Measurements from ENCODE around the gene TLCD1. TPM values are rescaled to one million over a fixed set of nuclear protein-coding genes. Genes with fewer than 3 reads are reported as not detected.

TLCD1 gene
- total RNA-seq, 2 donors from 2014 or later = 5.7 to 20.4 TPM

GRCh38 chr17:28745786-28746411, 19.9 kb upstream of the TLCD1 start:
- no peaks in the 10 kb centered on the region for H3K9me3 ChIP-seq
- peaks cover 29% of the 10 kb centered on the region for H3K4me1 ChIP-seq
- H3K9ac ChIP-seq (ENCODE audit: low read depth in 2 of 2, low read length in 2 of 2) = peak overlapping the region; percentile 81 to 85
- peaks cover 11% of the 10 kb centered on the region for H3K36me3 ChIP-seq
- DNase-seq = no peak
- no peaks in the 10 kb centered on the region for H3K27me3 ChIP-seq
- no peak for TF ChIP-seq CTCF (IDR thresholded peaks at IDR 0.05)
- intact Hi-C loops (cut with DNase I) = no loop called here
- H3K4me3 ChIP-seq = peak overlapping the region; percentile 77
- H3K27ac ChIP-seq = peak overlapping the region; percentile 95

- intact Hi-C loops (cut with DNase I) = no loop called here
- Histone ChIP-seq H3K27ac (peak overlapping the region; percentile 95), H3K27me3 (no peaks in the 10 kb centered on the region), H3K4me3 (peak overlapping the region; percentile 77), H3K4me1 (peaks cover 29% of the 10 kb centered on the region), H3K36me3 (peaks cover 11% of the 10 kb centered on the region), H3K9me3 (no peaks in the 10 kb centered on the region), H3K9ac (ENCODE audit: low read depth in 2 of 2, low read length in 2 of 2) (peak overlapping the region; percentile 81 to 85)
- TF ChIP-seq CTCF (IDR thresholded peaks at IDR 0.05) = no peak
- DNase-seq = peak; percentile 67
These were observed 19.1 kb upstream of the TLCD1 start for GRCh38 chr17:28744972-28745785.

GRCh38 chr17:28744104-28744971, 18.3 kb upstream of the TLCD1 start:
- Histone ChIP-seq H3K27me3 (no peaks in the 10 kb centered on the region), H3K4me3 (peak overlapping the region; percentile 77), H3K9ac (ENCODE audit: low read depth in 2 of 2, low read length in 2 of 2) (peak overlapping the region; percentile 85 to 87), H3K9me3 (no peaks in the 10 kb centered on the region), H3K4me1 (peaks cover 24% of the 10 kb centered on the region), H3K27ac (peak overlapping the region; percentile 95), H3K36me3 (peaks cover 10% of the 10 kb centered on the region)
- intact Hi-C loops (cut with DNase I) = no loop called here
- TF ChIP-seq CTCF (IDR thresholded peaks at IDR 0.05) = no peak
- DNase-seq = peak; percentile 76

- TF ChIP-seq CTCF (IDR thresholded peaks at IDR 0.05) = no peak
- H3K36me3 ChIP-seq = peaks cover 1% of the 10 kb centered on the region
- H3K9me3 ChIP-seq = no peaks in the 10 kb centered on the region
- H3K4me3 ChIP-seq = peak within 1 kb of the TSS; percentile 77
- intact Hi-C loops (cut with DNase I) = no loop called here
- peaks cover 24% of the 10 kb centered on the region for H3K4me1 ChIP-seq
- DNase-seq = peak; percentile 85
- H3K9ac ChIP-seq (ENCODE audit: low read depth in 2 of 2, low read length in 2 of 2) = peak within 1 kb of the TSS; percentile 85 to 87
- no peaks in the 10 kb centered on the region for H3K27me3 ChIP-seq
- H3K27ac ChIP-seq = peak within 1 kb of the TSS; percentile 95
These were observed 17.4 kb upstream of the TLCD1 start, which contains the start of gene TRAF4 for GRCh38 chr17:28743243-28744103. Gene TRAF4 (plus strand): TSS chr17:28744011. CDS start chr17:28744113, 102 bp downstream.
